Ovary (tissue), 9 donors: Measurements from ENCODE around the gene BABAM2. TPM values are rescaled to one million over a fixed set of nuclear protein-coding genes. Genes with fewer than 3 reads are reported as not detected.

ENCODE experiments used
- DNase-seq, 5 donors: peaks; one replicate each; pipeline ENCODE4 v3.0.0-alpha.2; 2019 to 2020
- H3K27ac ChIP-seq, 2 donors: fragments of 200-600 bp; one replicate each; pipeline versions ENCODE4 v1.5.1 to v1.8.0; 2019 to 2022
- H3K27me3 ChIP-seq: fragments of 200-600 bp; one replicate; pipeline ENCODE4 v1.8.0; 2022
- H3K36me3 ChIP-seq: fragments of 200-600 bp; sonication (generic); one replicate; pipeline ENCODE4 v1.5.1; 2019
- H3K4me1 ChIP-seq: one replicate; pipeline ENCODE4 v1.8.1; 2013; ENCODE audit warnings: mild to moderate bottlenecking, moderate library complexity; ENCODE audit not compliant: insufficient read depth
- H3K4me3 ChIP-seq: fragments of 200-600 bp; sonication (generic); one replicate; pipeline ENCODE4 v1.5.1; 2017
- H3K9me3 ChIP-seq, 2 donors: fragments of 200-600 bp in 1 of 2; sonication (generic) in 1 of 2; one replicate each; pipeline versions ENCODE4 v1.5.1 to v1.8.1; 2013 to 2019; ENCODE audit warnings: mild to moderate bottlenecking in 1 of 2, moderate library complexity in 1 of 2
- EP300 ChIP-seq: sonication (generic); formaldehyde crosslinking; IDR thresholded peaks from one replicate; pipeline ENCODE4 v1.6.1; 2017; ENCODE audit warnings: antibody characterized with exemption
- POLR2A ChIP-seq: fragments of 450-650 bp; IDR thresholded peaks from one replicate; pipeline ENCODE4 v1.6.1; 2017; ENCODE audit warnings: antibody characterized with exemption, mild to moderate bottlenecking, moderate library complexity
- WGBS, 3 donors: extraction: QIAGEN DNeasy Blood & Tissue Kit in 1 of 3; methylation state at CpG; one replicate each; pipeline versions ENCODE4 v1.1.5 to v1.1.7; 2013 to 2017; 5-methylcytosine and 5-hydroxymethylcytosine counted together
- intact Hi-C, 4 donors: fragments of 100-400 bp; cut with DNase I; formaldehyde crosslinking; loops; one replicate each; pipeline versions ENCODE4 v1.11.0 to v1.15.1; 2022 to 2023
- polyA plus RNA-seq, 2 donors: library from polyadenylated mRNA; stranded (reverse); fragments of 200-250 nt in 1 of 2; fragments of 350-450 nt in 1 of 2; fragmentation: Illumina TruSeq in 1 of 2; extraction: RNeasy Lipid Tissue Mini Kit (QIAGEN cat#74804) in 1 of 2; gene quantifications; one replicate each; pipeline ENCODE4 v1.2.3, GENCODE V29; 2013 to 2014
- total RNA-seq, 7 donors: library from RNA; depleted of rRNA in 2 of 7; stranded (reverse); fragments of >200 nt in 2 of 7; fragmentation: NEBNext Ultra II Directional in 3 of 7; extraction: Animal tissue kit (Norgen Biotek cat#: 25700) in 3 of 7; gene quantifications; one replicate each; pipeline versions ENCODE4 v1.1.0 to v1.2.4, GENCODE V29; 2016 to 2023
- TF ChIP-seq, protein P1 (sequence below), 3 donors: fragments of 450-650 bp in 2 of 3; fragments of 200-600 bp in 1 of 3; IDR thresholded peaks; one replicate each; pipeline versions ENCODE4 v1.5.1 to v1.8.0; 2016 to 2022; ENCODE audit warnings: antibody characterized with exemption in 3 of 3, mild to moderate bottlenecking in 1 of 3
- donor health status: DM: no; HTN: no; CAD: no; lungs with moderate emphysema.
- donor health status: DM: no; HTN: no; CAD: no.
- donor health status: Bipolar disorder and iron deficiency.
- donor health status: DM: yes; HTN: yes; CAD: no.
- donor health status: DM: no; HTN: no; CAD: no.
- donor health status: DM: yes; HTN: yes; CAD: no.

BABAM2 gene
- total and polyA plus RNA-seq, 9 donors = 22.0 to 96.7 (median 46.8) TPM

DNA sequence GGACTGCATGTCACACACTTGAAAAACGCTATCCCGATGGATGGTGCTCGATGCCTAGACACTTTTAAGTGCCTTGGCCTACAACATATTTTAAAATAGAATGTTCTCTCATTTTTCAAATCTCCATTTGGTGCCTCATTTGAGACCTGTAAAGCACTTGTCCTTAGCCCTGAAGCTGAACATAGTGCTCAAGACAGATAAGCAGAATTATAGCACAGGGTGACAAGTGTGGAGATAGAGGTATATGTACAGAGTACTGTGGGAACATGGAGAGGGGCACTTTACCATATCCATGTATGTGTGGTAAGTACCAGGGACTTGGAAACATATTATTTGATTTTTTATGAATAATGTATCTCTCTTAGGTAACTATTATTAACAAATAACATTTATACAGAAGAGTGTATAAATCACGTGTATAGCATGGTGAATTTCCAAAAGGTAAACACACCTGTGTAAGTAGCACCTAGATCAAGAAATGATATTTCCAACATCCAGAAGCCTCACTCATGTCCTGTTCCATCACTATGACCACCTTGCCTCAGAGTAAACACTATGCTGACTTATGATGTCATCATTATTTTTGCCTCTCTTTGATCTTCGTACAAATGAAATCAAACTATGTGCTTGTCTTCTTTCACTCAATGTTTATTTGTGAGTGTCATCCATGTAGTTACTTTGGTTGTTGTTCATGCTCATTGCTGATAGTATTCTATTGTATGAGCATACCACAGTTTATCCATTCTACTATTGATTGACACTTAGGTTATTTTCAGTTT, 103.6 kb downstream of the BABAM2 start:
- TF ChIP-seq EP300 = no peak
- TF ChIP-seq POLR2A = no peak
- no peaks in the 10 kb centered on the region for H3K27me3 ChIP-seq
- H3K9me3 ChIP-seq = no peaks in the 10 kb centered on the region
- intact Hi-C loops = no loop called here
- H3K4me1 ChIP-seq = no peaks in the 10 kb centered on the region
- WGBS, 3 donors = 94 to 97% (median 95%) methylated on average over 5 of the region's 5 CpGs
- no peak overlapping the region for H3K4me3 ChIP-seq
- H3K27ac ChIP-seq = no peak overlapping the region
- DNase-seq = no peak
- H3K36me3 ChIP-seq = no peaks in the 10 kb centered on the region

DNA sequence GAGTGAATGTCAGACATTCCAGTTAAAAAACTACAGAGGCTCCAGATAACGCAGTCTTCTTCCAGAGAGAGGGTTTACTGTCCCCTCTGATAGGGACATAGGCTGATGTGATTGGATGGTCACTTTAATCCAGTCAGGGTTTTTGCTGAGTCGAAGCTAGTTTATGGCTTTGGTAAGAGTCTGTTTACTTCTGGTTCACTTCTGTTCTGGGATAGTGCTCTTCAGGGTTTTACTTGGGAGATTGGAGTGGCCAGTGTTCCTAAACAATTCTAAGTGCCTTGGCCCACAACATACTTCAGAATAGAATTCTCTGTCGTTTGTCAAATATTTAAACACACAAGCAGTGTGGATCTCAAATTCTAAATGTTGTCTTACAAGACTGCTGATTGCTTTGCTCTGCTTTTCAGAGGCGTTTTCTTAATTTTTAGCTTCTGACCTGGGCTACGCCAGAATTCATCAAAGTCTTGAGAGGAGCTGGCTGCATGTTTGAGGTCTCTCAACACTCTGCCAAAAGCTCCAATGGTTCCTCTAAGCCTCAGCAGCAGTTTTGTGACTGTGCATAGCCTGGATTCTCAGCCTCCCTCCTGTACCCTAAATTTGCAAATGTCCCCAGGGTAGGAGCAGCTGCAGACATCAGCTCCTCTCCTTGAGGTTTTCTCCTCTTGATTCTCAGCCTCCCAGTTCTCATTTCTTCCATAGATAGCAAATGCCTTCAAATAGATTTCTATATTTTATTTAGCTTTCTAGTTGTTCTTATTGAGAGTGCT, 105.8 kb downstream of the BABAM2 start:
- no peak overlapping the region for H3K27ac ChIP-seq
- H3K36me3 ChIP-seq = no peaks in the 10 kb centered on the region
- TF ChIP-seq, protein P1, sequence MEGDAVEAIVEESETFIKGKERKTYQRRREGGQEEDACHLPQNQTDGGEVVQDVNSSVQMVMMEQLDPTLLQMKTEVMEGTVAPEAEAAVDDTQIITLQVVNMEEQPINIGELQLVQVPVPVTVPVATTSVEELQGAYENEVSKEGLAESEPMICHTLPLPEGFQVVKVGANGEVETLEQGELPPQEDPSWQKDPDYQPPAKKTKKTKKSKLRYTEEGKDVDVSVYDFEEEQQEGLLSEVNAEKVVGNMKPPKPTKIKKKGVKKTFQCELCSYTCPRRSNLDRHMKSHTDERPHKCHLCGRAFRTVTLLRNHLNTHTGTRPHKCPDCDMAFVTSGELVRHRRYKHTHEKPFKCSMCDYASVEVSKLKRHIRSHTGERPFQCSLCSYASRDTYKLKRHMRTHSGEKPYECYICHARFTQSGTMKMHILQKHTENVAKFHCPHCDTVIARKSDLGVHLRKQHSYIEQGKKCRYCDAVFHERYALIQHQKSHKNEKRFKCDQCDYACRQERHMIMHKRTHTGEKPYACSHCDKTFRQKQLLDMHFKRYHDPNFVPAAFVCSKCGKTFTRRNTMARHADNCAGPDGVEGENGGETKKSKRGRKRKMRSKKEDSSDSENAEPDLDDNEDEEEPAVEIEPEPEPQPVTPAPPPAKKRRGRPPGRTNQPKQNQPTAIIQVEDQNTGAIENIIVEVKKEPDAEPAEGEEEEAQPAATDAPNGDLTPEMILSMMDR (IDR thresholded peaks at IDR 0.05) = no peak
- TF ChIP-seq POLR2A (no peak), EP300 (no peak)
- no peaks in the 10 kb centered on the region for H3K9me3 ChIP-seq
- no peak overlapping the region for H3K4me3 ChIP-seq
- no peaks in the 10 kb centered on the region for H3K4me1 ChIP-seq
- intact Hi-C loops = no loop called here
- WGBS, 3 donors = 57 to 67% (median 61%) methylated on average over 5 of the region's 5 CpGs
- no peak for DNase-seq
- no peaks in the 10 kb centered on the region for H3K27me3 ChIP-seq

DNA sequence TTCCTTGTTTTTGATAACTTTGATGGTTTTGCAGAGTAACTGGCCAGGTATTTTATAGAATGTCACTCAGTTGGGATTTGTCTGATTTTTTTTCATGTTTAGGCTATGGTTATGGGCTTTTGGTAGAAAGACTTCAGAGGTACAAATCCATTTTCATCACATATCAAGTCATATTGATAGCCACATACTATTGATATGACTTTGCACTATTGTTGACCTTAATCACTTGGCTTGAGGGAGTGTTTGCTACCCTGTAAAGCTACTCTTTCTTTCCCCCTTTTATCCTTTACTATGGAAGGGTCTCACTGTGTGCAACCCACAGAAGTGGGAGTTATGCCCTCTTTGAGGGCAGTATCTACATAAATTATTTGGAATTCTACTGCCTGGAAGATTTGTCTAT, 109.8 kb downstream of the BABAM2 start:
- H3K4me3 ChIP-seq = no peak overlapping the region
- no peaks in the 10 kb centered on the region for H3K27me3 ChIP-seq
- DNase-seq = no peak
- H3K27ac ChIP-seq = no peak overlapping the region
- TF ChIP-seq, protein P1 (IDR thresholded peaks at IDR 0.05) = no peak
- TF ChIP-seq POLR2A (no peak), EP300 (no peak)
- H3K4me1 ChIP-seq = peaks cover 1% of the 10 kb centered on the region
- intact Hi-C loops = no loop called here
- no peaks in the 10 kb centered on the region for H3K36me3 ChIP-seq
- no peaks in the 10 kb centered on the region for H3K9me3 ChIP-seq

DNA sequence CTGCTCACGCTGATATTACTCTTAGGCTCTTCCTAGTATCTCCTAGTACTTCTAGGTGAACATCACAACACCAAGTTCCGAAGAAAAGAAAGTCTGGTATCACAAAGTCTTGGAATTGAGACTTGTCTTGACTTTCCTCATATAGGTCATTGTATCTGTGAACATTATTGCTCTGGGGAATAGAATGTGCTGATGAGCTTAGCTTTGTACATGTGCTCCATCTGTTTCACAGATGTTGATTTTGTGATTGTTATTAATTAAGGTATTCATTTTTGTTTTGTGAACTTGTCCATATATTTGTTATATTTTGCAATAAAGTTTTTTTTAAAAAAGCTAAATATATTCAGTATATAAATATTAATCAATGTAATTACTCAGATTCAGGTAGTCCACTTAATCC, 111.7 kb downstream of the BABAM2 start:
- H3K9me3 ChIP-seq = no peaks in the 10 kb centered on the region
- intact Hi-C loops = no loop called here
- no peak for DNase-seq
- 92 to 98% (median 94%) methylated on average over 2 of the region's 2 CpGs for WGBS, 3 donors
- H3K4me3 ChIP-seq = no peak overlapping the region
- no peaks in the 10 kb centered on the region for H3K36me3 ChIP-seq
- H3K27ac ChIP-seq = no peak overlapping the region
- no peaks in the 10 kb centered on the region for H3K27me3 ChIP-seq
- H3K4me1 ChIP-seq = peaks cover 1% of the 10 kb centered on the region
- TF ChIP-seq POLR2A (no peak), EP300 (no peak)
- TF ChIP-seq, protein P1 (IDR thresholded peaks at IDR 0.05) = no peak

DNA sequence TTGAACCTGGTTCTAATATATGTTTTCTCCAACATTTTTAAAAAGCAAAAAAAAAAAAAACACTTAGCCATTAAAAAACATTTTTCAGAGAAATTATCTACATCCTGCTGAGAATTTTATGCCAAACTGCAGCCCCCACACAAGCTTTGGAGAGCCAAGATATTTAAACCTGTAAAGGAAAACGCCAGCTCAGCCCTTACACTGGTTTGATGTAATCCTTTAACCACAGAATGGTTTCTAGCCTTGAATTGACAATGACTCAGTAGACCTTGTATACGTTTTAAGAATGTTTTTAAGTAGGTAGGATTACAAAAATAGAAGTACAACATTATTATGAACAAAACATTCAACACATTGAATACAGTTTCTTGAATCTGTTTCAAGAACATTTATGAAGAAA, 113.6 kb downstream of the BABAM2 start:
- no peak for DNase-seq
- peaks cover 1% of the 10 kb centered on the region for H3K4me1 ChIP-seq
- WGBS, 3 donors = 13 to 17% (median 14%) methylated on average over 2 of the region's 2 CpGs
- no peak overlapping the region for H3K4me3 ChIP-seq
- intact Hi-C loops = no loop called here
- no peaks in the 10 kb centered on the region for H3K9me3 ChIP-seq
- H3K36me3 ChIP-seq = no peaks in the 10 kb centered on the region
- TF ChIP-seq POLR2A (no peak), EP300 (no peak)
- TF ChIP-seq, protein P1 (IDR thresholded peaks at IDR 0.05) = no peak
- H3K27me3 ChIP-seq = no peaks in the 10 kb centered on the region
- H3K27ac ChIP-seq = no peak overlapping the region
